ENCODE measurements around the gene TNNT2. TPM values are rescaled to one million over a fixed set of nuclear protein-coding genes. Genes with fewer than 3 reads are reported as not detected.
A peak's percentile ranks its signal among the peaks of the same experiment; 100 is the strongest.

The TNNT2 gene
- polyA plus RNA-seq, 4 donors = 18.9 to 66.5 (median 56.1) TPM

DNA sequence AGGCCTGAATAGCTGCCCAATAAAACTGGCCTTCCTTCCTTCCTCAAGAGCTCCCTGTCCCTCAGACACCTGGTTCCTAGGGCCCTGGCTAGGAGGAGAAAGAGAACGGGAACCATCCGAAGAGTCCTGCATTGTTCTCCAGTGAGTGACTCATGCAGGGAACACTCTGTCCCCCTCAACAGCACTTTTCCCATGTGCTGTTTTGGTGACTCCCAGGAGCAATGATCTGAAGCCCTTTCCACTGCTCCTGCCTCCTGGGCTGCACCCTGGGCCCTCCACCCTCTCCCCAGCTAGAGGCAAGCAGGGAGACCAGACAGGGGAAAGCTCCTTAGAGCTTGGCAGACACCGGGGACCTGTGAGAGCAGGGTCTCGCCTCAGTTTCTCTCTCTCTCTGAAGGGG, 18.9 kb downstream of the TNNT2 start:
- DNase-seq (ENCODE audit: low read depth in 4 of 4, low spot score in 3 of 4) = no peak

DNA sequence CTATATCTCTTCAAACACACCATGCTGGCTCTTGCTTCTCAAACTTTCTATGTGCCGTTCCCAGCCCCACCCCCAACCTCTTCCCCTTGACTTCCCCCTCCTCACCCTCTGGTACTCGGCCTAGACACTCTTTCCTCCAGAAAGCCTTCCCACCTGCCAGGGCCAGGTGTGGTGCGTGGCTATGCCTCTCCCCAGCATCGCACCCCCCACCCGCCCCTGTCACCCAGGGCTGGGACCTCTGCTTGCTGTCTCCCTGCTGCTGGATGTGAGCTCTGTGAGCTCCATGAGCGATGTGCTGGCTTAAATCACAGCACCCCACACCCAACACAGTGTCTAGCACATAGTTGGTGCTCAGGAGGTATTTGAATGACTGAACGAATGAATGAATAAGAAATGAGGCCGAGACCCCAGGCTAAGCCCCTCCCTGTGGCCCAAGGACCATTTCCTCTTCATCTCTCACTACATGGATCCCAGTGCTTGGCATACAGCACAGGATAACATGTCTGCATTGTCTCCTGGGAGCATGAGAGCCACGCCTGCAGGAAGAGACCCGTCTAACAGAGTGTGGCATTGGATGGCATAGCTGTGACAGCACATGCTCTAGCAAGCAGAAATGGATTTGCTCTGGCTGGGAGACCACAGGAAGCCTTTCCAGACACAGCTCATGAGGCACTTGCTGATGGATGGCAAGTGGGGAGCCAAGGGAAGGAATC, 19.7 kb downstream of the TNNT2 start:
- no peak for DNase-seq (ENCODE audit: low read depth in 4 of 4, low spot score in 3 of 4)

DNA sequence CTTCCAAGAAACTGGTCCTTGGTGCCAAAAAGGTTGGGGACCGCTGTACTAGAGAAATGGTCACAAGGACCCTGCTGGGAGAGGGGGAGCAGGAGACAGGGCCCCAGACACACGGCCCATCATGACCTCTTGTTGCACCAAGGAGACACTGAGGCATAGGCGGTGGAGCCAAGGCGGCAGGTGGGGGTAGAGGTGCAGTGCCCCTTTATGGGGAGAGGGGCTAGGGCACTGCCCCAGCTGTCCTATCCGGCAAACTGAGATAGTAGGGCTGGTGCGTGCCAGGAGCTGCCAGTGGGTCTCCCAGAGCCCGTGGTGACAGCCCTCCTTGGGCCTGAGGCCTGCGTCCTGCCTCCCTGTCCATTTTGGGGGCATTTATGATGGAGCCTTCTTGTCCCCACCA, 20.3 kb downstream of the TNNT2 start:
- no peak for DNase-seq (ENCODE audit: low read depth in 4 of 4, low spot score in 3 of 4)

DNA sequence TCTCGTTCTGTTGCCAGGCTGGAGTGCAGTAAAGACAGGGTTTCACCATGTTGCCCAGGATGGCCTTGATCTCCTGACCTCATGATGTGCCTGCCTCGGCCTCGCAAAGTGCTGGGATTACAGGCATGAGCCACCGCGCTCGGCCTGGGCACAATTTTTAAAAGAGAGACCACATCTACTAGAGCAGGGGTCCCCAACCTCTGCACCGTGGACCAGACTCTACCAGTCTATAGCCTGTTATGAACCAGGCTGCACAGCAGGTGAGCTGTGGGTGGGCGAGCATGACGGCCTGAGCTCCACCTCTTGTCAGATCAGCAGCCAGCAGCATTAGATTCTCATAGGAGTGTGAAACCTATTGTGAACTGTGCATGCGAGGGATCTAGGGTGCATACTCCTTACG, 20.8 kb downstream of the TNNT2 start:
- DNase-seq (ENCODE audit: low read depth in 4 of 4, low spot score in 3 of 4) = no peak

DNA sequence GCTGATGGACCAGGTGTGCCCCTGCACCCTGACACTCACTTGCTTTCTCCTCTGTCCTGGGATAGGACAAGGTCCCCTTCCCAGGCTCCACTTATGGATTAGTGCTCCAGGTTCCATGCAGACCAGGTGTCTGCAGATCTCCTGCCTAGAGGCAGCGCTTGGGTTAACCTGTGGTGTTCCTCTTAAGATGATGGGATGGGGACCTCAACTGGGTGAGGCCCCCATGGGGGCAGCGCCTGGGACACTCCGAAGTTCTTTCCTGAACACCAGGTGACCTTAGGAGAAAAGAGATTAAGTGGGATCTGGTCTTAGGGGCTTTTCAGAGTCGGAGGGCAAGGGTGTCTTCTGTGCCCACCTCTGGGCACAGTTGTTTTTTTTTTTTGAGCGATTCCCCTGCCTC, 21.2 kb downstream of the TNNT2 start:
- no peak for DNase-seq (ENCODE audit: low read depth in 4 of 4, low spot score in 3 of 4)

DNA sequence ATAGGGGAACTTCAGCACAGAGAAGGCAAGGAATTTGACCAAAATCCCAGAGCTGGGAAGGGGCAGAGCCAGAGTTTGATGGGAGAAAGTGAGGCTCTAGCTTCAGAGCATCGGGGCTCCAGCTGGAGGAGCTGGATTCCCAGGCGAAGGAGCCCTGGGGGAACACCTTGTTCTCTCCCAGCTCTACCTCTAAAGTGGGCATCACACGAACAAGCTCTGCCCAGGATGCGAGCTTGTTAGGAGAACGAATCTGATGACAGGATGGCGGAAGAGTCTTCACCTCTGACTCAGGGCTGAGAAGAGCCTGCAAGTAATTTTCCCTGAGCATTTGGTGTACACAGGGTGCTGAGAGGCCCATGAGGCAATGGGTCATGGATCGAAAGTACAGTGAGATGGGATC, 22.0 kb downstream of the TNNT2 start:
- no peak for DNase-seq (ENCODE audit: low read depth in 4 of 4, low spot score in 3 of 4)

DNA sequence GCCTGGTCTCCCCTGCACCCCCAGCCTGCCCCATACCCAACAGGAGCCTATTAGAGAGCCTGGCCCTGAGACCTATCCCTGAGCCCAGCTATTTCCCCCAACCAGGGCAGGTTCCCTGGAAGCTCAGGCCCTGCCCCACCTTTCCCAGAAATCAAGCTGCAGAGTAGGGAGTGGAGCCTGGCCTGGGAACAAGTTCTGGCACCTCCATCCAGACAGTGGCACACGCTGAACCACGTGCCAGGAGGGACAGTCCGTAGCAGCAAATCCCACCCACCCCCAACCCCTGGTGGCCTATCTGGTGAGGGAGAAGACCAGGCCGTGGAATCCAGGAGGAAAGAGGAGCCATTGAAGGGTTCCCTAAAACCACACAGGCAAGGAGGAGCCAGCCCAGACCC, 22.6 kb downstream of the TNNT2 start:
- no peak for DNase-seq (ENCODE audit: low read depth in 4 of 4, low spot score in 3 of 4)

DNA sequence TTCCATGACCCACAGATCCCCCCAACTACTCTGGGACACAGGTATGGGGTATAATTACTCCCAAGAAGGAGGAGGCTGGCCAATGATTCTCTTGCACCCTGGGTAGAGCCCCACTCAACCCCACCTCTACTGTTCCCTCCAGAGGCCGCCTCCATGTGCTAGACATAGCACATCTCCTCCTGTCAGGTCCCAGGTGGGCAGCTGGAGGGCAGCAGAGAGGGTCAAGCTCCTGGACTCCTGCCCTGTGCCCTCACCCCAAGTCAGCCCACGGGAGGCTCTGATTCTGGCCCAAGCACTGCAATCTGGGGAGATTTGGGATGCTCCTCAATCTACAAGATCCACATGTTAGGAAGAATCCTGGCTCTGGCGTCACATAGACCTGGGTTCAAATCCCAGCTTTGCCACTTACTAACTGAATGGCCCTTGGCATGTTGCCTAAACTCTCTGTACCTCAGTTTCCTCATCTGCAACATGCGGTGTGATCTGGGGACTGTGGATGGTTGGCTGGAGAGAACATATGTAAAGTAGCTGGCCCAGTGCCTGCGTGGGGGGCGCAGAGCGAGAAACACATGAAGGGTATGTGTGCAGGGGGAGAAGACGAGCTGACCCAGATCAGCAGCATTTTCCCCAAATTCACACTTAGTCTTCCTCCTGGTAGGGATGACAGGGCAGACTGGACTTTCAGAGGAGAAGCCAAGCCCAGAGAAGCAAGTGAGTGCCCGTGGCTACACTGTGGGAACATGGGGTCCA, 23.2 kb downstream of the TNNT2 start:
- DNase-seq (ENCODE audit: low read depth in 4 of 4, low spot score in 3 of 4) = no peak

DNA sequence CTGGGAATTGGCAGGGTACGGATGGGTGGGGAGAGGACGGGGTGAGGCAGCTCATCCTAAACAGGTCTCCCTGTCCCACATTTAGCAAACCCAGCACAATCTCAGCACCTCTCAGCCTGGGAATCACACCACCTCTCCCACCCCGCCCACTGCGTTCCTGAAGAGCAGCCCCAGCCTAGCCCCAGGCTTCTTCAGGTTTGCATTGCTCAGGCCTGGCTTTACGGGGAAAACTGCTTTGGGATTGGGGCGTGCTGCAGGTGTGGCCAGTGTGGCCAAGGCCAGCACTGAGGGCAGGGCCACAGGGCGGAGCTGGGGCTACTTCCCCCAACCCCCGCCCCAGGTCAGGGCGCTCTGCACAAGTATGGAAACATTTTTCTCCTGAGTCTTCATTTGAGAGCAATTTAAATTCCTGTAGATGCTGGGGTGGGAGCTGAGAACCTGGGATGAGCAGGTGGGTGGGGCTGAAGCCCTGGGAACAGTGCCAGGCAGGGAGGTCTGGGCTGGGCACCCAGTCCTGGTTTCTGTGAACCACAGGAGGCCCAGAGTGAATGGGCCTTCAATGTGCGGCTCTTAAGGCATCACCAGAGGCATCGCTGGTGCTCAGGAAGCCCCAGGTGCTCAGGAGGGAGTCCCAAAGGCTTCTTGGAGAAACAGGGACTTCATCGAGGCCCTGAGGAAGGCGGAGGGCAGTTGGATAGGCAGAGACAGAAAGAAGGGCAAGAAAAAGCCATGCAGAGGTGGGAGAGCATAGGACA, 24.1 kb downstream of the TNNT2 start:
- DNase-seq (ENCODE audit: low read depth in 4 of 4, low spot score in 3 of 4) = no peak

DNA sequence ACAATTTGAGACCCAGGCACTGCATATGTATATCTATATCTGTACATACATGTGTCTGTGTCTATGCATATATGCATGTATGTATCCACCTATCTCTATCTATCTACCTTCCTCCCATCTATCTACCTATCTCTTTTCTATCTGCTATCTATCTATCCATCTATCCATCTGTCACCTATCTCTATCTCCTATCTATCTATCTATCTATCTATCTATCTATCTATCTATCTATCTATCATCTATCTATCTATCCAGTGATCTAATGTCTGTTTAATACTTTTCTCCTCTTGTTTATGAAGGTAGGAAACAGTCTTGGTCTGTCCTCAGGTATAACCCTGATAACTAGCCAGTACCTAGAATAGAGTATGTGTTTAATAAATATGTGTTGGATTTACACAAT, 25.9 kb downstream of the TNNT2 start:
- no peak for DNase-seq (ENCODE audit: low read depth in 4 of 4, low spot score in 3 of 4)

DNA sequence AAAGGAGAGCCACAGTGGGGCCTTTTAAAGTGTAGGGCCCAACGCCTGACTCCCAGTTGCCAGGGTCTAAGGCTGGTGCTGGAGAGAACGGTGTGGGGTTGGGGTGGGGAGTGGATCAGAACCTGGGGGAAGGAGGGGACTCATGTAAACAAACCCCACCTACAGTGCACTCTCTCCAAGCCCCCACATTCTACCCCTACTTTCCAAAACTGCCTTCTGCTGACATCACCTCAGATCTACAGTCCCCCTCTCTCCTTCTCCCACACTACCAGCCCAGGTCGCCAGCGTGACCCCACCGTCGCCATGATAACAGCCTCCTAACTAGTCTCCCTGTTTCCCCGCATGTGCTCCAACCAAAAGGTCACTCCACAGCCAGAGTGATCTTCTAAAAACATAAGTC, 26.6 kb downstream of the TNNT2 start:
- DNase-seq (ENCODE audit: low read depth in 4 of 4, low spot score in 3 of 4) = no peak

DNA sequence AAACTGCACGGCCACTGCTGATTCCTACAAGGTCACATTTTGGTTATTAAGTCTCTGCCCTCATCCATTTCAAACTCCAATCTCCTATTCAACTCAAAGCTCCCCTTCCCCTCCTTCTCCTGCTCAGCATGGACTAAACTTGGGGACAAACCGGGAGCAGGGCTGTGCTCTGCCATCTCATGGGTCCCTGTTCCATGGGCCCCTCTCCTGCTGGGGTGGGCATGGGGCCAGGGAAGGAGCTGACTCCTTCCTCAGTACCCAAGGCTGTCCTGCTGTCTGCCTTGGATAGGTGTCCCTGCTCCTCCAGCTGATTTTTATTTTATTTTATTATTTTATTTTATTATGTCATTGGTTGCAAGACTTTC, 27.1 kb downstream of the TNNT2 start:
- DNase-seq (ENCODE audit: low read depth in 4 of 4, low spot score in 3 of 4) = no peak

DNA sequence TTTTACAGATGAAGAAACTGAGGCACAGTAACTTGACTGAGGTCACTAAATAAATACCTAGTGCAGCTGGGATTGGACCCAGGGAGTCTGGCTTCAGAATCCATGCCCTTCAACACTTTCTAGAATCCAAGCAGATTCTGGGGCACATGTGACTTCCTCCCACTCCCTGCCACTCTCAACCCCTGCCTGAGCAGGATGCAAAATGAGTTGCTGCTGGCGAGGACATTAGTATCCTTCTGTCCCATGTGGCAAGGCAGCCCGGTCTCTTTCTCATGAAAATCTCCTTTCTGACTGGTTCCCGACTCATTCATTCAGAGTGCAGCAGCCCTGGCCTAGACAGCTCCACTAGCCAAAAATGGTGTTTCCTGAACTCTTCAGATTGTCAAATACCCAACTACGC, 28.4 kb downstream of the TNNT2 start:
- no peak for DNase-seq (ENCODE audit: low read depth in 4 of 4, low spot score in 3 of 4)

DNA sequence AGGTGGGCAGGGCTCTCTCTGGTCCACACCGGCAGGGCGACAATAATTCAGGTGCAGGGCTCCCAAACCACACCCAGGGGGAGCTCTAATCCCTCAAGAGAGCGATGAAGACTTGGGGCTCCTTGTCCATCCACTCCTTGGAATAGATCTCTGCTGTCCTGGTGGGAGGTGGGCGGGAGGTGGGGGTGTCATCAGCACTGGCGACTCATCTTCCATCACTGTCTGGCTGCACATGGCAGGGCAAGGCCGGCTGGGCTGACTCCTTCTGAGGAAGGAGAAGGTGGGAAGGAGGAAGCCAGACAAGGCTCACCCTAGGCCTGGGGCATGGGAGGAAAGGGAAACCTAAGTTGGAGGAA, 29.3 kb downstream of the TNNT2 start:
- peak in 1 of 4 donors; percentile 35 for DNase-seq (ENCODE audit: low read depth in 4 of 4, low spot score in 3 of 4)

DNA sequence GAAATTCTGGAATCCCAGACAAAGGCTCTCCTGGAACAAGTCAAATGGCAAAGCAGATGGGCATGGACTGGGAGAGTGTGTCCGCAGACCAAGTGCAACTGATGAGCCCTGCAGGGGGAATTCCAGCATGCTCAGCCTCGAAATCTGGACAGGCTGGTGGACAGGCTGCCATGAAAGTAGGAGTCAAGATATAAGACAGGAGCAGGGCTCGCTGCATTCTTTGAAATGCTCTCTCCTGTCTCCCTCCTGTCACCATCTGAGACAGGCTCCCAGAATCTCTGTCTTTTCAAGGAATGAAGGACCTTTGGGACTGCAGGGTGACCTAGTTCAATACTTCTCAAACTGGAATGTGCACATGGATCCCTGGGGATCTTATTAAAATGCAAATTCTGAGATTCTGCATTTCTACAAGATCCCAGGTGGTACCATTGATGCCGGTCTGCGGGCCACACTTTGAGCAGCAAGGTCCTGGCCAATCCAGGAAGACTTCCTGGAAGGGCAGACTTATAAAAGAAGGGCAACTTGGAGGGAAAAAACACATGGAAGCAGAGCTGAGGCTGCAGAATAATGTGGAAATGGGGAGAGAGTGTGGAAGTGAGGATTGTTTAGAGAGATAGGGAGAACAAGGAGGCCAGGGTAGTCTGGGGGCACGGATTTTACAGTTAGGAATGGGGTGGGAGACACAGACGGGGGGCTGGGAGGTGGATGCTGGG, 29.8 kb downstream of the TNNT2 start:
- DNase-seq (ENCODE audit: low read depth in 4 of 4, low spot score in 3 of 4) = no peak

DNA sequence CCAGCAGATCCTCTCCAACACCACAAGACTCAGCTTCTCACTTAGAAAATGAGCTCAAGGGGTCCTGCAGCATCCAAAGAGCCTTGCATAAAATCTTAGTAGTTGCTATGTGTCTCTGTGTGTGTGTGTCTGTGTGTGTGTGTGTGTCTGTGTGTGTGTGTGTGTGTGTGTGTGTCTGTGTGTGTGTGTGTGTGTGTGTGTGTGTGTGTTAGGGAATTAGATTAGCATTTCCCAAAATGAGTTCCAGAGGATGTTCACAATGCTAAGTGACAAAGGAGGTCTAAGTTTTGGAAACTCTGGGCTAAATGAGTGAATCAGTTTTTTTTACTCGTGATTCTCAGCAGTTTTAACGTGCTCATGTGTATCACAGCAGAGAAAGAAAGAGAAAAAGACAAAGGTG, 30.5 kb downstream of the TNNT2 start:
- DNase-seq (ENCODE audit: low read depth in 4 of 4, low spot score in 3 of 4) = no peak

DNA sequence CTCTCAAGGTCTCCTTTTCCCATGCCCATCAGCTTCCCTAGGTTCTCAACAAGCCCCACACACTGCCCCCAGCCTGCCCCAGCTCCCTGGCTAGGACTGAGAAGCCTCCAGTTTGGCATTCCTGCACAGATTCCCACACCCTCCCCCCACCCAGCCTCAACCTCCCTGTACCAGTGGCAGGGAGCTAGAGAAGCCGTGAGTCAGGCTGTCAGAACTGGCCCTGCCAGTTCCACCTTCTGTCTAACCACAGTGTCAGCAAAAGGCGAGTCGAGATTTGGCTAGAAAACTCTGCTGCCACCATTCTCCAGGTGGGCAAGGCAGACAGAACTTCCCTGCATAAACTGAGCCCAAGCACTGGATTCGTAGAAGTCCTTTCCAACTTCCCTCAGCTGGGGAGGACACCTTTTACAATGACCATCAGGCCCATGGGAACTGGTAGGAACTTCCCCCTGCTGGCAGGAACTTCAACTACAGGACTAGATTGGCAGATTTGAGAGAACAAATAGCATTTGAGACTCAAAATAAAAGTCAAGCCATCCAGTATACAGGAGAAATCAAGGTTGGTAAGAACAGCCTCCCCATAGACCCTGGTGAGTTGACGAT, 31.0 kb downstream of the TNNT2 start:
- DNase-seq (ENCODE audit: low read depth in 4 of 4, low spot score in 3 of 4) = peak in 1 of 4 donors; percentile 35

DNA sequence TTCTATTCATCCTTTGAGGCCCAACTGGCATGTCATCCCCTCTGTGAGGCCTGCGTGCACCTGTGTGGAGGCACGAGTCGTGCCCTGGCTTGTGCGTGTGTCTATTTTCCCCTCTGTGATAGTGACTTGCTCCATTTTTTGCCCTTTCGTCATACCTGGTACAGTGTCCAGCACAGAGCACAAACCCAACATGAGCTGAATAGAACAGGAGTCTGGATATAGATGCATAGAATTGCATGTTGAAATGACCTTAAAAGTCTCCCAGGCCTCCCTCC, 32.5 kb downstream of the TNNT2 start:
- no peak for DNase-seq (ENCODE audit: low read depth in 4 of 4, low spot score in 3 of 4)

DNA sequence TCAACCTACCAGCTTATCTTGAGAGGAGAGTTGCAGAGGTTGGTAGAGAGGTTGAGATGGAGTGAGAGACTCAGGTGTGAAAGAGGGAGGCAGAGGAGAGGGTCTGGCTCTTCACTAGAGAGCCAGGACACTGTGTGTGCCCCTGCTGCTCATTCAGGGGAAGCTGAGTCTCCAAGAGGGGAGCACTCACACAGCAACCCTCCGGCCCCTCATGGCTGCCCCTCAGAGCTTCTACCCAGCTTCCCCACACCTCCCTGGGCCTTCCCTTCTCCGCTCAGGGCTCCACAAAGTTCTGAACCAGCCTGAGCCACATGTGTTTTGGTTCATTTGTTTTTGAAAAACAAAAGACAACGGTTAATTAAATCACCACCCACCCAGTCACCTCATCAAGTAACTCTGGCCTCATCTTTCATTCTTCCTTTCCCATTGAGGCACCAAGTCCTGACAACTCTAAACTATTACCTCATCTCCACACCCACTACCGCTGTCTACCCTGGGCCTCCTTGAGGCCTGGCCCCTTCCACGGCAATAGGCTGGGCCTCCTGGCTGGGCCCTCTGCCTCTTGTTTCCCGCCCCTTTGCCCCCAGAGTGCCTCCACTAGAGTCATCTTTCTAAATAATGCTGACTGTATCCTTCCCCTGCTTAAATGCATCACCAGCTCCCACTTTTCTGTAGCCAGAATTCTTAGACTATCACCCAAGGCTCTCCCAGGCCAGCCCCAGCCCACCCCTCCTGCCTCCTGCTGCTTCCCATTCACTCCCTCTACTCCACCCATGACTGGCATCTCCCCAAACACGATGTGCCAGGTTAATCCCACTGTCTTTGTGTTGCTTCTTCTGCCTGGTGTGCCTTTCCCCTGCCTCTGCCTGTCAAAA, 33.0 kb downstream of the TNNT2 start:
- DNase-seq (ENCODE audit: low read depth in 4 of 4, low spot score in 3 of 4) = no peak

DNA sequence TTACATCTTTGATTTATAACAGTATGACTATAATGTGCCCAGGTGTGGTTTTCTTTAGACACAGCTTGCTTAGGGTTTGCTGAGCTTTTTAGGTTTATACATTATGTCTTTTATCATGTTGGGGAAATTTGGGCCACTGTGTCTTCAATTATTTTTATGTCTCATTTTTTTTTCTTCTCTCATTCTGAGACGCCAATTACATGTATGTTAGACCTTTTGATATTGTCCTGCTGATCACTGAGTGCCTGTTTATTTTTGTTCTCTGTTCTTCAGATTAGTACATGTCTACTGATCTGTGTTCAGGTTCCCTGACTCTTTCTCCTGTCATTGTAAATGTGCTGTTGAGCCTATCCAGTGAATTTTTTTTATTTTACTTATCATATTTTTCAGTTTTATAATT, 36.1 kb downstream of the TNNT2 start:
- no peak for DNase-seq (ENCODE audit: low read depth in 4 of 4, low spot score in 3 of 4)
